Right lobe of liver (tissue), 6 donors: ENCODE measurements around the gene MAP7. TPM values are rescaled to one million over a fixed set of nuclear protein-coding genes. Genes with fewer than 3 reads are reported as not detected.
"Not testable (repeated sequence)": the region's sequence is repeated elsewhere in the genome, so short reads cannot be mapped to it uniquely, and the experiment has no call there.

Experiments
- ATAC-seq, 4 donors: fragments of 200-7000 bp; cut with Tn5 transposase; one replicate each; pipeline ENCODE4 v1.9.1; 2020; ENCODE audit warnings: mild to moderate bottlenecking in 4 of 4, moderate library complexity in 4 of 4
- DNase-seq, 3 donors: peaks; one replicate each; pipeline ENCODE4 v3.0.0-alpha.2; 2020
- H3K27ac ChIP-seq, 3 donors: fragments of 200-600 bp; one replicate each; pipeline ENCODE4 v1.8.0; 2022
- H3K27me3 ChIP-seq, 2 donors: fragments of 200-600 bp; one replicate each; pipeline ENCODE4 v1.8.0; 2022
- H3K36me3 ChIP-seq, 4 donors: fragments of 200-600 bp; sonication (generic) in 1 of 4; one replicate each; pipeline versions ENCODE4 v1.5.1 to v1.8.0; 2017 to 2022; ENCODE audit warnings: control low read depth in 1 of 4
- H3K4me1 ChIP-seq, 4 donors: fragments of 200-600 bp; sonication (generic) in 1 of 4; one replicate each; pipeline versions ENCODE4 v1.5.1 to v1.8.0; 2017 to 2022; ENCODE audit warnings: control low read depth in 1 of 4
- H3K4me3 ChIP-seq, 3 donors: fragments of 200-600 bp; one replicate each; pipeline ENCODE4 v1.8.0; 2022
- H3K9me3 ChIP-seq, 4 donors: fragments of 200-600 bp; sonication (generic) in 1 of 4; one replicate each; pipeline versions ENCODE4 v1.5.1 to v1.8.0; 2017 to 2022; ENCODE audit warnings: control low read depth in 1 of 4
- POLR2A ChIP-seq: fragments of 450-650 bp; IDR thresholded peaks from one replicate; pipeline ENCODE4 v1.6.1; 2017; ENCODE audit warnings: antibody characterized with exemption, mild to moderate bottlenecking
- WGBS: methylation state at CpG from one replicate; pipeline ENCODE4 v1.1.6; 2018; ENCODE audit warnings: low coverage, low lambda C conversion rate; ENCODE audit not compliant: insufficient coverage; ENCODE audit errors: missing lambda C conversion rate; 5-methylcytosine and 5-hydroxymethylcytosine counted together
- intact Hi-C, 2 donors: fragments of 100-400 bp; cut with DNase I; formaldehyde crosslinking; loops; one replicate each; pipeline versions ENCODE4 v1.11.2 to v1.14.1; 2022
- total RNA-seq, 6 experiments: library from RNA; depleted of rRNA in 2 of 6; stranded (reverse); fragments of >200 nt in 2 of 6; fragmentation: NEBNext Ultra II Directional in 3 of 6; extraction: Animal tissue kit (Norgen Biotek cat#: 25700) in 3 of 6; gene quantifications; one replicate each; pipeline versions ENCODE4 v1.1.0 to v1.2.4, GENCODE V29; 2016 to 2023
- TF ChIP-seq, protein P1 (sequence below), 4 donors: fragments of 200-600 bp in 3 of 4; fragments of 450-650 bp in 1 of 4; IDR thresholded peaks; one replicate each; pipeline versions ENCODE4 v1.5.1 to v1.8.0; 2016 to 2022; ENCODE audit warnings: antibody characterized with exemption in 4 of 4, mild to moderate bottlenecking in 2 of 4
- donor health status: DM: no; HTN: yes; CAD: no.
- donor health status: DM: no; HTN: no; CAD: no.
- donor health status: DM: no; HTN: no; CAD: no.
- donor health status: DM: no; HTN: yes; CAD: no.
- donor health status: DM: no; HTN: yes; CAD: no.

The MAP7 gene
- total RNA-seq, 6 experiments from 2014 or later = 14.8 to 20.9 (median 17.9) TPM

DNA sequence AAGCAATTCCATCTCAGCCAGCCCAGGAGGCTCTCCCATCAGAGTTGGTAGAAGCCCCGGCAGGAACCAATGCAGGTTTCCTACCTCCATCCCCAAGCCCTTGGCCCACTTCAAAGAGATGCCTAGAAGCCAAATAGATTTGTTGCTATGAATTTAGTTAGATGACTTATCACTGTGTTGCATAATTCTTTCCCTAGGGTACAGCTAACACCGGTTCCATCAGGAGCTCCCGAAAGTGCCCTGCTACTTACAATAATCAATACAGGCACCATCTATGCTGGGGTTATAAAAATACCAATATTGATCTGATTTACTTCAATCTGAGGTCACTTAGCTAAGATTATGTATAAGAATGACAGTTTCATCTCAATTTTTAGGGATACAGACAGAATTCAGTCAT, 113.0 kb downstream of the MAP7 start:
- no peak overlapping the region for H3K4me3 ChIP-seq
- H3K27me3 ChIP-seq = no peaks in the 10 kb centered on the region
- no peaks in the 10 kb centered on the region for H3K9me3 ChIP-seq
- H3K4me1 ChIP-seq = peaks cover 0 to 44% (median 14%) of the 10 kb centered on the region in 4 donors
- 34% methylated on average over 3 of the region's 3 CpGs for WGBS
- intact Hi-C loops = no loop called here
- H3K36me3 ChIP-seq = no peaks in the 10 kb centered on the region
- ATAC-seq (peak; percentile 46 to 59 (median 56)), DNase-seq (no peak)
- H3K27ac ChIP-seq = peak overlapping the region in 1 of 3 donors; percentile 56
- TF ChIP-seq, protein P1, sequence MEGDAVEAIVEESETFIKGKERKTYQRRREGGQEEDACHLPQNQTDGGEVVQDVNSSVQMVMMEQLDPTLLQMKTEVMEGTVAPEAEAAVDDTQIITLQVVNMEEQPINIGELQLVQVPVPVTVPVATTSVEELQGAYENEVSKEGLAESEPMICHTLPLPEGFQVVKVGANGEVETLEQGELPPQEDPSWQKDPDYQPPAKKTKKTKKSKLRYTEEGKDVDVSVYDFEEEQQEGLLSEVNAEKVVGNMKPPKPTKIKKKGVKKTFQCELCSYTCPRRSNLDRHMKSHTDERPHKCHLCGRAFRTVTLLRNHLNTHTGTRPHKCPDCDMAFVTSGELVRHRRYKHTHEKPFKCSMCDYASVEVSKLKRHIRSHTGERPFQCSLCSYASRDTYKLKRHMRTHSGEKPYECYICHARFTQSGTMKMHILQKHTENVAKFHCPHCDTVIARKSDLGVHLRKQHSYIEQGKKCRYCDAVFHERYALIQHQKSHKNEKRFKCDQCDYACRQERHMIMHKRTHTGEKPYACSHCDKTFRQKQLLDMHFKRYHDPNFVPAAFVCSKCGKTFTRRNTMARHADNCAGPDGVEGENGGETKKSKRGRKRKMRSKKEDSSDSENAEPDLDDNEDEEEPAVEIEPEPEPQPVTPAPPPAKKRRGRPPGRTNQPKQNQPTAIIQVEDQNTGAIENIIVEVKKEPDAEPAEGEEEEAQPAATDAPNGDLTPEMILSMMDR (IDR thresholded peaks at IDR 0.05) = no peak
- no peak for TF ChIP-seq POLR2A

DNA sequence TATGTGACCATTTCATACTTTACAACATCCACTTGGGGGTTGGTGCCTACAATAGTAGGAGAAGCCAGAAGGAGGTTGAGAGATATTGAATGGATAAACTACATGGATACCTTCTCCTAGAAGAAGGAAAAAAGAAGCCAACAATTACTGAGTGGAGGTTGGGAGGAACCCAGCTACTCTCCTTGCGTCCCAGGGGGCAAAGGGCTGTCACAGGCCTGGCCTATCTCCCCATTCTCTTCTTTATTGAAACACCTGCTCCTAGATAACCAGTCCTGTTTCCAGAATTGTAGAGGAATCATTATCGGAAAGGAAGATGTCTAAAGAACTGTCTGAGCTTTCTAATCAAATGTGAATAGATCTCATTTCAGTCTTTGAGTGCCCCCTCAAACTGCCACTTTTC, 115.1 kb downstream of the MAP7 start:
- intact Hi-C loops = no loop called here

DNA sequence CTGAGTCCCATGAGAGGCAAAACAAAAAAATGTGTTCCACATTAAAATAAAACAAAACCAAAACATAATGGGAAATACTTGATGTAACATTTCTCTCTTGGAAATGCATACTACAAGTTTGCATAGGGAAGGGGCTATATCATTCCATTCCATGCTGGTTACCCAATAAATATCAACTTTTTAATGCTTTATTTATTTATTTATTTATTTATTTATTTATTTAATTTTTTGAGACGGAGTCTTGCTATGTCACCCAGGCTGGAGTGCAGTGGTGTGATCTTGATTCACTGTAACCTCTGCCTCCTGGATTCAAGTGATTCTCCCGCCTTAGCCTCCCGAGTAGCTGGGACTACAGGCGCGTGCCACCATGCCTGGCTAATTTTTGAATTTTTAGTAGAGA, 118.9 kb downstream of the MAP7 start:
- DNase-seq, H3K36me3 ChIP-seq, H3K27me3 ChIP-seq, intact Hi-C loops, H3K27ac ChIP-seq, H3K9me3 ChIP-seq, ATAC-seq, H3K4me3 ChIP-seq: not testable (repeated sequence)
- WGBS = 100% methylated on average over 5 of the region's 5 CpGs
- peaks cover 0 to 30% (median 6%) of the 10 kb centered on the region in 4 donors for H3K4me1 ChIP-seq

More for the DNA sequence above, 115.1 kb downstream of the MAP7 start:
- DNase-seq (no peak), ATAC-seq (peak; percentile 22 to 66 (median 64))
- H3K27me3 ChIP-seq = no peaks in the 10 kb centered on the region
- H3K36me3 ChIP-seq = no peaks in the 10 kb centered on the region
- peak overlapping the region in 2 of 3 donors; percentile 54 to 88 for H3K27ac ChIP-seq
- WGBS = 31% methylated on average over 2 of the region's 2 CpGs
- TF ChIP-seq, protein P1 (IDR thresholded peaks at IDR 0.05) = no peak
- no peak for TF ChIP-seq POLR2A
- H3K4me3 ChIP-seq = no peak overlapping the region
- H3K9me3 ChIP-seq = no peaks in the 10 kb centered on the region
- H3K4me1 ChIP-seq = peaks cover 0 to 43% (median 12%) of the 10 kb centered on the region in 4 donors

DNA sequence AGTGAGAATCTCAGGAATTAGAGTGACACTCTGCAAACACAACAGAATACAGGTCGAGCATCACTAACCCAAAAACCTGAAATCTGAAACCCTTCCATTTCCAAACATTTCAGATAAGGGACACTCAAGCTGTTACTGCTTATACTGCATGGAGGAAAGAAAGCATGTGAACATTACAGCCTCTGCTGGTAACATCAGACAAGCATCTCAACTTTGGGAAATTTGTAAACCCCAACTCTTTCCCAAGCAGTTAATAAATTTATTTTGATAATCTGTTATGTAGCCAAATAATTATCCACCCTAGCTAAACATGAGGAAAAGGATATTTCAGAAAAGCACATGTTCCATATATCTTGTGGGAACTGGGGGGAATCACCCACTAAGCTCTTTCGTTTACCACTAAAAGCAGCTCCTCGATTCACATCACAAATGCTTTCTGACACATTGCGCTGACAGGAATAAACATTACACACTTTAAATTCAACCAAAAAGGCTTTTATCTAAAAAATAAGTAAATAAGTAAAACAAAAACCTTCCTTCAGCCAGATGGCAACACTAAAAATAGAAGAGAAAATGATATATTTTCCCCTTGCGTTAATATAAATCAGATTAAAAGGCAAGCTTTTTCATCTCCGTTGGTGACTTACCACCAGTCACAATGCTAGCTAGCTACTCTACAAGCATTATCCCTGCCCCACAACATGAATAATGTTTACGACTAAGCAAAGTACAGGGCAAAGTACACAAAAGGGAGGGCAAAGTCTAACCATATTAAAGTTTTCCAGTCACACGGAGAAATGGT, 120.8 kb downstream of the MAP7 start:
- Histone ChIP-seq H3K36me3 (no peaks in the 10 kb centered on the region), H3K27me3 (no peaks in the 10 kb centered on the region), H3K9me3 (no peaks in the 10 kb centered on the region), H3K4me3 (no peak overlapping the region), H3K4me1 (peaks cover 0 to 20% (median 0%) of the 10 kb centered on the region in 4 donors), H3K27ac (peak overlapping the region in 1 of 3 donors; percentile 22)
- no peak for TF ChIP-seq POLR2A
- TF ChIP-seq, protein P1 (IDR thresholded peaks at IDR 0.05) = no peak
- intact Hi-C loops = no loop called here
- DNase-seq (no peak), ATAC-seq (peak; percentile 60 to 73 (median 64))
- 32% methylated on average over 8 of the region's 8 CpGs for WGBS

DNA sequence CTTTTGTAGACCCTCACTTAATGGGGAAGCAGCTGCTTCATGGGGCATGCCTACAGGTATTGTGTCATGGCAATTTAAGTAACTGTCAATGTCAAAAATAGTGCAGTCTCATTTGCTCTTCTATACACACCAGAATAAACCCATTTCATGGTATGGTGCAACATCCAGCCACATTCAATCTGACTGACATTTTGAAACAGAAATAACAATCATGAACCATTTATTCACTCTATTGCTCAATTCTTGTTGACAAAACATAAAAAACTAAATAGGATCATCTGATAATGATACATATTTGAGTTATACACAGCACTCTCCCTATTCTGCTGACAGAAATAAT, 122.9 kb downstream of the MAP7 start:
- peaks cover 0 to 15% (median 0%) of the 10 kb centered on the region in 4 donors for H3K4me1 ChIP-seq
- TF ChIP-seq POLR2A = no peak
- TF ChIP-seq, protein P1 (IDR thresholded peaks at IDR 0.05) = no peak

More for the DNA sequence above, 122.9 kb downstream of the MAP7 start:
- H3K4me3 ChIP-seq = no peak overlapping the region
- H3K9me3 ChIP-seq = no peaks in the 10 kb centered on the region
- H3K27me3 ChIP-seq = no peaks in the 10 kb centered on the region
- intact Hi-C loops = no loop called here
- H3K27ac ChIP-seq = no peak overlapping the region
- DNase-seq = no peak
- no peak for ATAC-seq
- no peaks in the 10 kb centered on the region for H3K36me3 ChIP-seq
